ENCODE measurements around the gene MRPL37. TPM values are rescaled to one million over a fixed set of nuclear protein-coding genes. Genes with fewer than 3 reads are reported as not detected.

Gene MRPL37
- total and polyA plus RNA-seq, 9 donors: 36.2 to 86.6 (median 47.9) TPM

DNA sequence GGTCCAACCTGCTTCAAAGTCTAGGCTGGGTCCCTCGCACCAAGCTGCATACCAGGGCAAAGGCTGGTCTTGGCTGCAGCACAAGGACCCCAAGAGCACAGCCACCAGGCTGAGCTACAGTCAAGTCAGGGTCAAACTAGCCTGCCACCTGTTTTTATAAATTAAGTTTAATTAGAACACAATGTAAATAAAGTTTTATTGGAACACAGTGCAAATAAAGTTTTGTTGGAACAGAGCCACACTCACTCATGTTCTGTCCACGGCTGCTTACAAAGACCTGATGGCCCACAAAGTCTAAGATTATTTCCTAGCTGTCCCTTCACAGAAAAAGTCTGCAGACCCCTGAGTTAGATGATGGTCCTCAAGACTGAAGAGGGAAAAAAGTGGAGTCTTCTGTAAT lies 66.2 kb downstream of the MRPL37 start:
- Histone ChIP-seq H3K4me1 (ENCODE audit: insufficient read depth) (peaks cover 15% of the 10 kb centered on the region), H3K27ac (no peak overlapping the region), H3K9me3 (no peaks in the 10 kb centered on the region), H3K4me3 (no peak overlapping the region), H3K27me3 (no peaks in the 10 kb centered on the region), H3K36me3 (no peaks in the 10 kb centered on the region)
- TF ChIP-seq, protein P1, sequence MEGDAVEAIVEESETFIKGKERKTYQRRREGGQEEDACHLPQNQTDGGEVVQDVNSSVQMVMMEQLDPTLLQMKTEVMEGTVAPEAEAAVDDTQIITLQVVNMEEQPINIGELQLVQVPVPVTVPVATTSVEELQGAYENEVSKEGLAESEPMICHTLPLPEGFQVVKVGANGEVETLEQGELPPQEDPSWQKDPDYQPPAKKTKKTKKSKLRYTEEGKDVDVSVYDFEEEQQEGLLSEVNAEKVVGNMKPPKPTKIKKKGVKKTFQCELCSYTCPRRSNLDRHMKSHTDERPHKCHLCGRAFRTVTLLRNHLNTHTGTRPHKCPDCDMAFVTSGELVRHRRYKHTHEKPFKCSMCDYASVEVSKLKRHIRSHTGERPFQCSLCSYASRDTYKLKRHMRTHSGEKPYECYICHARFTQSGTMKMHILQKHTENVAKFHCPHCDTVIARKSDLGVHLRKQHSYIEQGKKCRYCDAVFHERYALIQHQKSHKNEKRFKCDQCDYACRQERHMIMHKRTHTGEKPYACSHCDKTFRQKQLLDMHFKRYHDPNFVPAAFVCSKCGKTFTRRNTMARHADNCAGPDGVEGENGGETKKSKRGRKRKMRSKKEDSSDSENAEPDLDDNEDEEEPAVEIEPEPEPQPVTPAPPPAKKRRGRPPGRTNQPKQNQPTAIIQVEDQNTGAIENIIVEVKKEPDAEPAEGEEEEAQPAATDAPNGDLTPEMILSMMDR (IDR thresholded peaks at IDR 0.05): no peak
- TF ChIP-seq POLR2A (IDR thresholded peaks at IDR 0.05): no peak
- no peak for DNase-seq
- 86 to 98% (median 87%) methylated on average over 2 of the region's 2 CpGs for WGBS, 3 donors
- intact Hi-C loops (cut with DNase I): loop anchor here in 1 of 4 donors (5.0 kb wide), 1 partner anchor 231 kb away; no protein-coding TSS in a partner anchor

DNA sequence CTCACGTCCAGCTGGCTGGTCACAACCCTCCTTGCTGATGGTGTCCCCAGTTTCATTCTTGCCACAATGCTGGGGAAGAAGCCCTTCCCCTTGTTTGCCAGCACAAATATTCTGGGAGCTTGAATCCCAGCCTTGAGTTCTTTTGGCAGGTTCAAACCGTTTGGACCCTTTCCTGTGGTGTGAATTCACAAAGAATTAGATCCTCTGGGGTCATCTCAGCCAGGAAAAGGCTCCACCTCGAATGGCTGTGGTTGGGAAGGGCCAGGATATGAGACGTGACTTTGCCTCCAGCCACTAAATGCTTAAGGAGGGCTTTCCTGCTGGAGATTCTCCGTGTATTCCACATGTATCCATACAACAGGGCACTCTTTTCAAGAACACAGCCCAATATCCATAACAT lies 66.9 kb downstream of the MRPL37 start:
- DNase-seq: no peak
- 47 to 62% (median 60%) methylated on average over 5 of the region's 5 CpGs for WGBS, 3 donors
- intact Hi-C loops (cut with DNase I): loop anchor here in 1 of 4 donors (5.0 kb wide), 1 partner anchor 230 kb away; no protein-coding TSS in a partner anchor
- no peak overlapping the region for H3K4me3 ChIP-seq
- H3K9me3 ChIP-seq: no peaks in the 10 kb centered on the region
- H3K36me3 ChIP-seq: no peaks in the 10 kb centered on the region
- H3K27me3 ChIP-seq: no peaks in the 10 kb centered on the region
- peaks cover 18% of the 10 kb centered on the region for H3K4me1 ChIP-seq (ENCODE audit: insufficient read depth)
- TF ChIP-seq POLR2A (IDR thresholded peaks at IDR 0.05): no peak
- TF ChIP-seq EP300 (IDR thresholded peaks at IDR 0.05): no peak
- TF ChIP-seq, protein P1 (IDR thresholded peaks at IDR 0.05): no peak
- no peak overlapping the region for H3K27ac ChIP-seq

Other genes with a start within 250 kb of the MRPL37 start
- 10 to 100 TPM in 1 of 7 donors, 1 to 10 TPM in 2, under 1 TPM in 2, not detected in 2; 0.37 to 49.6 (median 1.2) TPM for gene LDLRAD1, start 182.0 kb upstream of the MRPL37 start, total RNA-seq
- gene LDLRAD1, start 182.0 kb upstream of the MRPL37 start, polyA plus RNA-seq: under 1 TPM; 0.05 to 0.22 TPM
- gene TMEM59, start 147.0 kb upstream of the MRPL37 start, total RNA-seq: 100 to 1,000 TPM; 165 to 337 (median 268) TPM
- 100 to 1,000 TPM; 267 to 406 TPM for gene TMEM59, start 147.0 kb upstream of the MRPL37 start, polyA plus RNA-seq
- 1 to 10 TPM; 1.8 to 4.7 (median 3.0) TPM for gene TCEANC2, start 146.6 kb upstream of the MRPL37 start, total RNA-seq
- gene TCEANC2, start 146.6 kb upstream of the MRPL37 start, polyA plus RNA-seq: 1 to 10 TPM; 1.9 to 5.2 TPM
- gene CDCP2, start 47.2 kb upstream of the MRPL37 start, total RNA-seq: under 1 TPM in 2 of 7 donors, not detected in 5; 0.15 to 0.34 TPM
- gene CDCP2, start 47.2 kb upstream of the MRPL37 start, polyA plus RNA-seq: under 1 TPM in 1 of 2 donors, not detected in 1; 0.04 TPM
- gene CYB5RL, start 137 bp upstream of the MRPL37 start, total RNA-seq: 1 to 10 TPM; 2.3 to 9.6 (median 7.4) TPM
- gene CYB5RL, start 137 bp upstream of the MRPL37 start, polyA plus RNA-seq: 1 to 10 TPM; 3.2 to 7.5 TPM
- gene SSBP3, start 206.2 kb downstream of the MRPL37 start, total RNA-seq: 100 to 1,000 TPM in 5 of 7 donors, 10 to 100 TPM in 2; 41.2 to 247 (median 143) TPM
- gene SSBP3, start 206.2 kb downstream of the MRPL37 start, polyA plus RNA-seq: 100 to 1,000 TPM; 156 to 200 TPM

Data from ovary (tissue), 9 donors.